B cell (primary cell): ENCODE data around the gene GRAP. TPM values are rescaled to one million over a fixed set of nuclear protein-coding genes. Genes with fewer than 3 reads are reported as not detected.

Experiments used
- ATAC-seq: fragments of 200-7000 bp; cut with Tn5 transposase; one replicate; pipeline ENCODE4 v1.10.0; 2021; ENCODE audit warnings: low read depth, mild to moderate bottlenecking, moderate number of reproducible peaks, moderate library complexity
- CTCF ChIA-PET: fragments of 350-600 bp; sonication (Branson Sonifier 250); formaldehyde crosslinking; loops from one replicate; lab custom pipeline; 2021; ENCODE audit warnings: antibody characterized with exemption, inconsistent platforms; lab: Charles Lee
- POLR2A ChIA-PET: fragments of 350-600 bp; sonication (Branson Sonifier 250); formaldehyde crosslinking; loops from one replicate; lab custom pipeline; 2021; ENCODE audit warnings: antibody characterized with exemption; lab: Charles Lee
- DNase-seq: peaks from one replicate; pipeline ENCODE4 v3.0.0; 2013
- H2AFZ ChIP-seq: 2 replicates; pipeline ENCODE4 v1.6.1; 2012; ENCODE audit warnings: mild to moderate bottlenecking, low read depth, low read length; ENCODE audit not compliant: insufficient read depth, poor library complexity, severe bottlenecking
- H3K27ac ChIP-seq, 2 donors: 1 replicate in 1 of 2; 2 replicates in 1 of 2; pipeline ENCODE4 v1.5.1; 2012 to 2013; ENCODE audit warnings: low read length in 2 of 2, mild to moderate bottlenecking in 2 of 2, moderate library complexity in 1 of 2
- H3K27me3 ChIP-seq, 4 experiments: fragments of 200-600 bp in 1 of 4; sonication (generic) in 1 of 4; replicated peaks in 1 of 4; 1 replicate in 2 of 4; 2 replicates in 2 of 4; pipeline versions ENCODE4 v1.6.1 to v1.7.0; 2013 to 2016; ENCODE audit warnings: low read length in 3 of 4, mild to moderate bottlenecking in 2 of 4, mixed read lengths in 1 of 4, moderate library complexity in 1 of 4; ENCODE audit not compliant: insufficient read depth in 4 of 4, control insufficient read depth in 3 of 4; ENCODE audit errors: control extremely low read depth in 1 of 4
- H3K36me3 ChIP-seq, 2 experiments: replicated peaks in 1 of 2; 1 replicate in 1 of 2; 2 replicates in 1 of 2; pipeline versions ENCODE4 v1.6.1 to v1.7.1; 2013; ENCODE audit warnings: low read length in 1 of 2; ENCODE audit not compliant: insufficient read depth in 2 of 2, control insufficient read depth in 1 of 2; ENCODE audit errors: control extremely low read depth in 1 of 2, extremely low read depth in 1 of 2
- H3K4me1 ChIP-seq, 2 donors: fragments of 200-600 bp in 1 of 2; sonication (generic) in 1 of 2; 1 replicate in 1 of 2; 2 replicates in 1 of 2; pipeline versions ENCODE4 v1.5.1 to v1.6.1; 2013 to 2017; ENCODE audit warnings: low read length in 2 of 2; ENCODE audit not compliant: control insufficient read depth in 2 of 2, insufficient read depth in 2 of 2
- H3K4me2 ChIP-seq: replicated peaks from 2 replicates; pipeline ENCODE3; 2012; ENCODE audit warnings: mild to moderate bottlenecking, low read depth, low read length; ENCODE audit not compliant: poor library complexity, severe bottlenecking
- H3K4me3 ChIP-seq, 5 experiments: fragments of 200-600 bp in 1 of 5; sonication (generic) in 1 of 5; 1 replicate in 3 of 5; 2 replicates in 2 of 5; pipeline versions ENCODE4 v1.5.1 to v1.7.0; 2011 to 2016; ENCODE audit warnings: low read length in 4 of 5, mild to moderate bottlenecking in 4 of 5, low read depth in 2 of 5, control low read depth in 1 of 5, moderate library complexity in 1 of 5; ENCODE audit not compliant: insufficient read depth in 1 of 5; ENCODE audit errors: control extremely low read depth in 1 of 5, extremely low read depth in 1 of 5
- H3K79me2 ChIP-seq: fragments of 200-600 bp; sonication (generic); one replicate; pipeline ENCODE4 v1.6.0; 2016; ENCODE audit warnings: low read length; ENCODE audit not compliant: control insufficient read depth, insufficient read depth
- H3K9ac ChIP-seq: fragments of 200-600 bp; sonication (generic); 2 replicates; pipeline ENCODE4 v1.6.1; 2017; ENCODE audit warnings: mild to moderate bottlenecking, low read length, moderate library complexity
- H3K9me3 ChIP-seq, 3 donors: one replicate each; pipeline versions ENCODE4 v1.6.1 to v1.7.1; 2013; ENCODE audit warnings: low read length in 2 of 3; ENCODE audit not compliant: control insufficient read depth in 2 of 3, insufficient read depth in 1 of 3; ENCODE audit errors: control extremely low read depth in 1 of 3
- H4K20me1 ChIP-seq: 2 replicates; pipeline ENCODE4 v1.6.0; 2012; ENCODE audit warnings: mild to moderate bottlenecking, low read length; ENCODE audit not compliant: insufficient read depth, control insufficient read depth, poor library complexity, severe bottlenecking
- H3K27ac Mint-ChIP-seq: one replicate; pipeline ENCODE4 v1.8.0; 2021; ENCODE audit warnings: mixed read lengths
- H3K27me3 Mint-ChIP-seq: one replicate; pipeline ENCODE4 v1.8.0; 2021; ENCODE audit warnings: mixed read lengths
- H3K4me1 Mint-ChIP-seq: one replicate; pipeline ENCODE4 v1.8.0; 2021; ENCODE audit warnings: mixed read lengths
- H3K4me3 Mint-ChIP-seq: one replicate; pipeline ENCODE4 v1.8.0; 2021; ENCODE audit warnings: mixed read lengths
- H3K9me3 Mint-ChIP-seq: one replicate; pipeline ENCODE4 v1.8.0; 2022; ENCODE audit warnings: mixed read lengths; ENCODE audit not compliant: insufficient read depth
- CTCF ChIP-seq: fragments of 200-600 bp; IDR thresholded peaks from one replicate; pipeline ENCODE4 v1.8.0; 2022; ENCODE audit warnings: antibody characterized with exemption, mild to moderate bottlenecking
- EZH2 ChIP-seq: IDR thresholded peaks from 2 replicates; pipeline ENCODE4 v1.6.1; 2012; ENCODE audit warnings: borderline replicate concordance, low read depth, mild to moderate bottlenecking, moderate library complexity, low read length; ENCODE audit not compliant: insufficient read depth, poor library complexity, severe bottlenecking
- WGBS: methylation state at CpG from one replicate; pipeline ENCODE4 v1.1.5; 2013; ENCODE audit warnings: missing lambda C conversion rate; ENCODE audit not compliant: insufficient coverage; 5-methylcytosine and 5-hydroxymethylcytosine counted together
- intact Hi-C: fragments of 100-400 bp; cut with micrococcal nuclease; formaldehyde crosslinking; loops from one replicate; pipeline ENCODE4 v1.10.0; 2022
- polyA plus RNA-seq: library from polyadenylated mRNA; depleted of rRNA; stranded (reverse); fragments of >200 nt; gene quantifications from 2 replicates; pipeline ENCODE4 v1.2.3, GENCODE V29; 2012
- total RNA-seq, 2 donors: library from RNA; stranded (reverse); fragments of 120-200 nt in 1 of 2; gene quantifications; 1 replicate in 1 of 2; 2 replicates in 1 of 2; pipeline versions ENCODE4 v1.2.3 to v1.2.4, GENCODE V29; 2013 to 2022

Gene GRAP
- total and polyA plus RNA-seq, 2 donors (not counting 1 experiment from before 2014, with no cell fraction given), result 59.8 to 93.2 TPM

- no peaks in the 10 kb centered on the region for H3K27me3 ChIP-seq
- peaks cover 0 to 32% of the 10 kb centered on the region in 2 experiments for H3K36me3 ChIP-seq
- no peak overlapping the region for H3K4me3 ChIP-seq
- intact Hi-C loops, result no loop called here
- no peak overlapping the region for H3K4me3 Mint-ChIP-seq
- no peaks in the 10 kb centered on the region for H3K27me3 Mint-ChIP-seq
- H3K4me1 Mint-ChIP-seq, result no peaks in the 10 kb centered on the region
- H3K9me3 ChIP-seq, result no peaks in the 10 kb centered on the region
- WGBS, result 94% methylated on average over 13 of the region's 13 CpGs
- ChIA-PET POLR2A (interaction anchor here (0.6 kb wide), 1 partner anchor 15 kb away, joined by 3 read pairs; no protein-coding TSS in a partner anchor), CTCF (no interaction called here)
- TF ChIP-seq EZH2, result no peak
- TF ChIP-seq CTCF, result no peak
- no peak overlapping the region for H3K27ac Mint-ChIP-seq
- no peak for DNase-seq
- no peak for ATAC-seq
- H3K9me3 Mint-ChIP-seq, result no peaks in the 10 kb centered on the region
- H3K4me1 ChIP-seq, result no peaks in the 10 kb centered on the region
- H3K4me2 ChIP-seq, result no peak overlapping the region
- no peaks in the 10 kb centered on the region for H4K20me1 ChIP-seq
- no peak overlapping the region for H2AFZ ChIP-seq
- H3K79me2 ChIP-seq, result no peaks in the 10 kb centered on the region
- no peak overlapping the region for H3K27ac ChIP-seq
- no peak overlapping the region for H3K9ac ChIP-seq
Measured at GRCh38 chr17:18975597-18975996, 71.2 kb downstream of the GRAP start.

DNA sequence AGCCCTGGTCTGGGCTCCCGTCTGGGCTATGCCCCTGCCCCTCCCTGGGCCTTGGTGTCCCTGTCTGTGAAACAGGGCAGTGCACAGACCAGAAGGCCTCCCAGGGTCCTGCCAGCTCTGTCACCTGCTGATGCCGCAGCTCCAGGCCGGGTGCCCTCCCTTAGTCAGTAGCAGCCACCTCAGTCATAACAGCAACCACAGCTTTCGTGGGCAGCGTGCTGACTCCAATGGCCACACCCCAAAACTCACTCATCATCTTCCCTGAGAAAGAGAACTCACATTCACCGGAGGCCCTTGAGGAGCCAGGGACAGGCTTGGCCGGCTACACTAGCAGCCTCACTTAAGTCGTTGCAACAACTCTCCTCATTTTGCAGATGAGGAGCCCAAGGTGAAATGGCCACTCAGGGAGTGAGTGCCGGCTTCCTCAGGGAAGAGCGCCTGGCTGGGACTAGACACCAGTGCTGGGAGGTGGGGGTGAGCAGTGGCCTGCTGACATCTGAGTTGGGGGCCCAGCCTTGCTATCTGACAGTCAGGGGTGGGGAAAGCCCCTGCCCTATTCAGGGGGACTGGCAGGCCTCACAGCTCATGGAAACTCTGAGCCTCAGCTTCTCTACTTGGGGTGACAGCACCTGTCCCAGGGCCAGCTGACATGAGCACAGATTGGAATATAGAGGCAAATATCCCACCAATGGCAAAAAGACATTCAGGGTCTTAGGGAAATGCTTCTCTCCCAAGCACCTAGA, 72.2 kb downstream of the GRAP start:
- Histone ChIP-seq H2AFZ (no peak overlapping the region), H3K4me1 (no peaks in the 10 kb centered on the region), H3K9ac (no peak overlapping the region), H3K79me2 (no peaks in the 10 kb centered on the region), H3K36me3 (peaks cover 0 to 32% of the 10 kb centered on the region in 2 experiments), H3K4me2 (no peak overlapping the region), H3K27me3 (no peaks in the 10 kb centered on the region), H3K4me3 (no peak overlapping the region), H3K9me3 (no peaks in the 10 kb centered on the region), H4K20me1 (no peaks in the 10 kb centered on the region), H3K27ac (no peak overlapping the region)
- DNase-seq (no peak), ATAC-seq (no peak)
- Mint-ChIP-seq H3K4me3 (no peak overlapping the region), H3K27ac (no peak overlapping the region), H3K4me1 (no peaks in the 10 kb centered on the region), H3K27me3 (no peaks in the 10 kb centered on the region), H3K9me3 (no peaks in the 10 kb centered on the region)
- TF ChIP-seq CTCF, result no peak
- no peak for TF ChIP-seq EZH2
- WGBS, result 95% methylated on average over 10 of the region's 10 CpGs
- intact Hi-C loops, result no loop called here
- ChIA-PET POLR2A (no interaction called here), CTCF (no interaction called here)
